Measurements from ENCODE around the gene NFIA. TPM values are rescaled to one million over a fixed set of nuclear protein-coding genes. Genes with fewer than 3 reads are reported as not detected.
A peak's percentile ranks its signal among the peaks of the same experiment; 100 is the strongest.

NFIA gene
- total RNA-seq, 8 experiments from 2014 or later, result 1.0 to 57.6 (median 9.2) TPM

GRCh38 chr1:61395146-61395800 is 312.9 kb downstream of the NFIA start:
- ATAC-seq (replicated peaks in 6 of 8), result no peak
- peaks cover 17 to 19% of the 10 kb centered on the region in 2 donors for H3K4me1 ChIP-seq (replicated peaks in 1 of 2)
- in situ Hi-C loops (cut with MboI; ENCODE audit: low pct_unique_long_range_greater_than_20kb in 2 of 9, low sequenced_read_pairs in 9 of 9, unreplicated experiment in 9 of 9), result no loop called here

GRCh38 chr1:61397495-61397894 is 315.1 kb downstream of the NFIA start:
- Histone ChIP-seq H3K4me3 (no peak overlapping the region), H3K27ac (no peak overlapping the region), H3K4me1 (replicated peaks in 1 of 2) (peaks cover 5 to 23% of the 10 kb centered on the region in 2 donors)
- in situ Hi-C loops (cut with MboI; ENCODE audit: low pct_unique_long_range_greater_than_20kb in 2 of 9, low sequenced_read_pairs in 9 of 9, unreplicated experiment in 9 of 9), result no loop called here
- no peak for ATAC-seq (replicated peaks in 6 of 8)
- 93 to 100% (median 98%) methylated on average over 1 to 6 of the region's 6 CpGs; no CpG with 5 or more reads in 2 of the 10 experiments for WGBS, 10 experiments

More at GRCh38 chr1:61395146-61395800, 312.9 kb downstream of the NFIA start:
- no peak overlapping the region for H3K4me3 ChIP-seq
- no peak overlapping the region for H3K27ac ChIP-seq
- 80 to 100% (median 89%) methylated on average over 1 to 6 of the region's 6 CpGs for WGBS, 10 experiments

GRCh38 chr1:61397935-61398334 is 315.6 kb downstream of the NFIA start:
- no peak for ATAC-seq (replicated peaks in 6 of 8)
- in situ Hi-C loops (cut with MboI; ENCODE audit: low pct_unique_long_range_greater_than_20kb in 2 of 9, low sequenced_read_pairs in 9 of 9, unreplicated experiment in 9 of 9), result no loop called here
- Histone ChIP-seq H3K4me3 (no peak overlapping the region), H3K4me1 (replicated peaks in 1 of 2) (peaks cover under 1 to 23% of the 10 kb centered on the region in 2 donors), H3K27ac (no peak overlapping the region)
- 96 to 100% (median 100%) methylated on average over 1 to 3 of the region's 3 CpGs; no CpG with 5 or more reads in 1 of the 10 experiments for WGBS, 10 experiments

GRCh38 chr1:61399199-61399598 is 316.8 kb downstream of the NFIA start:
- no peak for ATAC-seq (replicated peaks in 6 of 8)
- H3K27ac ChIP-seq, result no peak overlapping the region
- no peak overlapping the region for H3K4me3 ChIP-seq
- WGBS, 10 experiments, result 25 to 100% (median 79%) methylated on average over 2 to 3 of the region's 3 CpGs
- in situ Hi-C loops (cut with MboI; ENCODE audit: low pct_unique_long_range_greater_than_20kb in 2 of 9, low sequenced_read_pairs in 9 of 9, unreplicated experiment in 9 of 9), result no loop called here
- H3K4me1 ChIP-seq (replicated peaks in 1 of 2), result peaks cover 5 to 30% of the 10 kb centered on the region in 2 donors

- H3K4me1 ChIP-seq (replicated peaks in 1 of 2), result peaks cover 8 to 41% of the 10 kb centered on the region in 2 donors
- 6 to 100% (median 82%) methylated on average over 2 to 5 of the region's 5 CpGs; no CpG with 5 or more reads in 1 of the 10 experiments for WGBS, 10 experiments
- H3K4me3 ChIP-seq, result no peak overlapping the region
- H3K27ac ChIP-seq, result no peak overlapping the region
- in situ Hi-C loops (cut with MboI; ENCODE audit: low pct_unique_long_range_greater_than_20kb in 2 of 9, low sequenced_read_pairs in 9 of 9, unreplicated experiment in 9 of 9), result no loop called here
- ATAC-seq (replicated peaks in 6 of 8), result peak in 2 of 8 experiments; percentile 45 to 98
Observed at GRCh38 chr1:61400131-61400770, 317.9 kb downstream of the NFIA start.

- Histone ChIP-seq H3K4me1 (replicated peaks in 1 of 2) (peaks cover 11 to 43% of the 10 kb centered on the region in 2 donors), H3K27ac (no peak overlapping the region), H3K4me3 (no peak overlapping the region)
- 58 to 100% (median 93%) methylated on average over 1 to 3 of the region's 3 CpGs for WGBS, 10 experiments
- ATAC-seq (replicated peaks in 6 of 8), result no peak
- in situ Hi-C loops (cut with MboI; ENCODE audit: low pct_unique_long_range_greater_than_20kb in 2 of 9, low sequenced_read_pairs in 9 of 9, unreplicated experiment in 9 of 9), result no loop called here
Observed at GRCh38 chr1:61400997-61401396, 318.6 kb downstream of the NFIA start.

GRCh38 chr1:61403679-61404596 is 321.6 kb downstream of the NFIA start:
- Histone ChIP-seq H3K4me1 (replicated peaks in 1 of 2) (peaks cover 11 to 44% of the 10 kb centered on the region in 2 donors), H3K27ac (peak overlapping the region; percentile 8 to 38), H3K4me3 (no peak overlapping the region)
- in situ Hi-C loops (cut with MboI; ENCODE audit: low pct_unique_long_range_greater_than_20kb in 2 of 9, low sequenced_read_pairs in 9 of 9, unreplicated experiment in 9 of 9), result no loop called here
- ATAC-seq (replicated peaks in 6 of 8), result peak in 5 of 8 experiments; percentile 67 to 84 (median 77)
- 66 to 93% (median 80%) methylated on average over 5 to 12 of the region's 12 CpGs for WGBS, 10 experiments

GRCh38 chr1:61404597-61405376 is 322.4 kb downstream of the NFIA start:
- ATAC-seq (replicated peaks in 6 of 8), result peak in 5 of 8 experiments; percentile 61 to 72 (median 68)
- Histone ChIP-seq H3K4me1 (replicated peaks in 1 of 2) (peaks cover 11 to 44% of the 10 kb centered on the region in 2 donors), H3K27ac (peak overlapping the region in 1 of 2 donors; percentile 34), H3K4me3 (no peak overlapping the region)
- 50 to 100% (median 70%) methylated on average over 2 to 4 of the region's 4 CpGs for WGBS, 10 experiments
- in situ Hi-C loops (cut with MboI; ENCODE audit: low pct_unique_long_range_greater_than_20kb in 2 of 9, low sequenced_read_pairs in 9 of 9, unreplicated experiment in 9 of 9), result no loop called here

GRCh38 chr1:61406467-61406866 is 324.1 kb downstream of the NFIA start:
- H3K4me1 ChIP-seq (replicated peaks in 1 of 2), result peaks cover 11 to 37% of the 10 kb centered on the region in 2 donors
- WGBS, 10 experiments, result 90 to 100% (median 97%) methylated on average over 1 to 5 of the region's 10 CpGs; no CpG with 5 or more reads in 5 of the 10 experiments
- no peak overlapping the region for H3K27ac ChIP-seq
- no peak overlapping the region for H3K4me3 ChIP-seq
- in situ Hi-C loops (cut with MboI; ENCODE audit: low pct_unique_long_range_greater_than_20kb in 2 of 9, low sequenced_read_pairs in 9 of 9, unreplicated experiment in 9 of 9), result no loop called here
- ATAC-seq (replicated peaks in 6 of 8), result no peak

GRCh38 chr1:61412601-61413000 is 330.2 kb downstream of the NFIA start:
- WGBS, 10 experiments, result 60 to 100% (median 100%) methylated on average over 1 of the region's 1 CpG; no CpG with 5 or more reads in 4 of the 10 experiments
- no peak overlapping the region for H3K27ac ChIP-seq
- in situ Hi-C loops (cut with MboI; ENCODE audit: low pct_unique_long_range_greater_than_20kb in 2 of 9, low sequenced_read_pairs in 9 of 9, unreplicated experiment in 9 of 9), result no loop called here
- ATAC-seq (replicated peaks in 6 of 8), result no peak
- H3K4me1 ChIP-seq (replicated peaks in 1 of 2), result no peaks in the 10 kb centered on the region
- H3K4me3 ChIP-seq, result no peak overlapping the region

- 70 to 100% (median 84%) methylated on average over 2 to 4 of the region's 4 CpGs; no CpG with 5 or more reads in 2 of the 10 experiments for WGBS, 10 experiments
- peak in 4 of 8 experiments; percentile 59 to 64 (median 62) for ATAC-seq (replicated peaks in 6 of 8)
- in situ Hi-C loops (cut with MboI; ENCODE audit: low pct_unique_long_range_greater_than_20kb in 2 of 9, low sequenced_read_pairs in 9 of 9, unreplicated experiment in 9 of 9), result no loop called here
Observed at GRCh38 chr1:61419196-61419595, 336.8 kb downstream of the NFIA start.

GRCh38 chr1:61419657-61420056 is 337.3 kb downstream of the NFIA start:
- peak in 5 of 8 experiments; percentile 2 to 96 (median 80) for ATAC-seq (replicated peaks in 6 of 8)
- 0 to 61% (median 32%) methylated on average over 1 to 5 of the region's 5 CpGs for WGBS, 10 experiments
- H3K4me1 ChIP-seq (replicated peaks in 1 of 2), result peaks cover 11 to 14% of the 10 kb centered on the region in 2 donors
- H3K4me3 ChIP-seq, result no peak overlapping the region
- no peak overlapping the region for H3K27ac ChIP-seq
- in situ Hi-C loops (cut with MboI; ENCODE audit: low pct_unique_long_range_greater_than_20kb in 2 of 9, low sequenced_read_pairs in 9 of 9, unreplicated experiment in 9 of 9), result no loop called here

More at GRCh38 chr1:61419196-61419595, 336.8 kb downstream of the NFIA start:
- Histone ChIP-seq H3K4me3 (no peak overlapping the region), H3K4me1 (replicated peaks in 1 of 2) (peaks cover 11 to 14% of the 10 kb centered on the region in 2 donors), H3K27ac (no peak overlapping the region)

Measured in motor neuron (in vitro differentiated cells).